ENCODE data around the gene TLR6.

The TLR6 gene

GRCh38 chr4:38794051-38794450 lies 62.6 kb downstream of the TLR6 start (continued):
- no peak for TF ChIP-seq PRDM2 (tag by site-specific recombination; IDR thresholded peaks at IDR 0.05; ENCODE audit: borderline replicate concordance)
- no peak for TF ChIP-seq SCRT2 (tag by site-specific recombination; IDR thresholded peaks at IDR 0.05)
- TF ChIP-seq ZFP41 (tag by site-specific recombination; IDR thresholded peaks at IDR 0.05; ENCODE audit: borderline replicate concordance): no peak
- TF ChIP-seq PRDM6 (tag by site-specific recombination; IDR thresholded peaks at IDR 0.05): no peak

DNA sequence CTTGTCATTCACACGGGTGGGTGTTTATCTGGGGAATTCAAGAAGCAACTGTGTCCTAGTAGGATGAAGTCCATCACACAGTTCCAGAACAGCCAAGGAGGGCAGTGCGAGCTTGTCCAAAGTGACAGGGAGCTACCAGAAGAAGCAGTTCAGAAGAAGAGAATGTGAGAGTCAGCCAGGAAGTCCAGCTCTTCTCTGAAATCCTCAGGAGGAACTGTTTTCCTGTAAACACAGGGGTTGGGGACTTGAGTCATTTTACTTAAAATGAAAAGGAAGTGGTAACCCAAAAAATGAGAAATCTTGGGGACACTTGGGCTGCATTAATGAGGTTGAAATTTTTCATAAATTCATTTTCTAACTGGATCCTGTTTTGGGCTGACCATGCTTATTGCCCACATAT lies 65.6 kb downstream of the TLR6 start:
- CTCF ChIA-PET: interaction anchor here (0.5 to 3.1 kb wide), 3 partner anchors 9 to 611 kb away, joined by 3 to 13 read pairs (median 4); partner anchors contain the start of genes TLR1 and TLR10
- no peaks in the 10 kb centered on the region for H3K36me3 ChIP-seq (ENCODE audit: control insufficient read depth in 2 of 2, insufficient read depth in 1 of 2, low read length in 2 of 2)
- POLR2A ChIA-PET: no interaction called here
- H3K27ac ChIP-seq (ENCODE audit: extremely low read depth, low read depth, low read length): no peak overlapping the region
- H3K4me3 ChIP-seq (ENCODE audit: low read depth, low read length): no peak overlapping the region
- no peak for TF ChIP-seq ZNF341 (tag by site-specific recombination; IDR thresholded peaks at IDR 0.05; ENCODE audit: low read depth)
- TF ChIP-seq ZNF548 (tag by site-specific recombination; IDR thresholded peaks at IDR 0.05): no peak
- no peaks in the 10 kb centered on the region for H3K4me1 ChIP-seq (ENCODE audit: control insufficient read depth, insufficient read depth, low read length)
- H3K9me3 ChIP-seq (ENCODE audit: control insufficient read depth, insufficient read depth, low read depth, low read length): no peaks in the 10 kb centered on the region

DNA sequence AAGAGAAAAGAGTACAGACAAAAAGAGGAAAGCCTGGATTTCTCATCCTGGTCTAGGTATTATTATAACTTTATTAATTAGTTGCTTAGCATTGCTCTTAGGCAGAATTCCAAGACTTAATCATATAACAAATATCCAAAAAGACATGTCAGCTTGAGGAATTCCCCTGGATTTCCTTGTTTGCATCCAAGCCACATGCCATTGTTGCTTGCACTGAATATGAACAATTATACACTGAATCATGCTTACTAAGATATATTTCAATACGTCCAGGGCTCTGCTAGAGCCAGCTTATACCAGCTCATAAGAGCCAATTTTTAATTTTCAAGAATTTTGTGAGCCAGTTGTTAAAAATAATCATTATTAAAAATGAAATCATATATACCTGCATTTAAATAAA lies 68.3 kb downstream of the TLR6 start:
- Histone ChIP-seq H3K27ac (ENCODE audit: extremely low read depth, low read depth, low read length) (no peak overlapping the region), H3K36me3 (ENCODE audit: control insufficient read depth in 2 of 2, insufficient read depth in 1 of 2, low read length in 2 of 2) (no peaks in the 10 kb centered on the region), H3K4me1 (ENCODE audit: control insufficient read depth, insufficient read depth, low read length) (no peaks in the 10 kb centered on the region), H3K4me3 (ENCODE audit: low read depth, low read length) (no peak overlapping the region), H3K9me3 (ENCODE audit: control insufficient read depth, insufficient read depth, low read depth, low read length) (no peaks in the 10 kb centered on the region)
- TF ChIP-seq ZNF239 (tag by site-specific recombination; IDR thresholded peaks at IDR 0.05) (no peak), ZNF449 (tag by site-specific recombination; IDR thresholded peaks at IDR 0.05) (no peak), EGR2 (tag by site-specific recombination; IDR thresholded peaks at IDR 0.05; ENCODE audit: low read depth) (no peak), ZNF248 (tag by site-specific recombination; IDR thresholded peaks at IDR 0.05) (no peak), ZNF571 (tag by site-specific recombination; IDR thresholded peaks at IDR 0.05) (no peak), ZNF266 (tag by site-specific recombination; IDR thresholded peaks at IDR 0.05; ENCODE audit: low read depth) (no peak), YY1 (tag by site-specific recombination; IDR thresholded peaks at IDR 0.05) (no peak), GLI4 (tag by site-specific recombination; IDR thresholded peaks at IDR 0.05) (no peak), SP7 (tag by site-specific recombination; IDR thresholded peaks at IDR 0.05) (no peak), ZNF18 (tag by site-specific recombination; IDR thresholded peaks at IDR 0.05) (no peak), SP3 (tag by site-specific recombination; IDR thresholded peaks at IDR 0.05) (no peak), ZFHX2 (tag by site-specific recombination; conservative IDR thresholded peaks at IDR 0.05) (no peak)
- CTCF ChIA-PET: interaction anchor here (0.6 kb wide), 1 partner anchor 72 kb away, joined by 3 read pairs; no protein-coding TSS in a partner anchor
- POLR2A ChIA-PET: no interaction called here
